ENCODE data around the gene AADAC.
"Not testable (repeated sequence)": the region's sequence is repeated elsewhere in the genome, so short reads cannot be mapped to it uniquely, and the experiment has no call there.

DNA sequence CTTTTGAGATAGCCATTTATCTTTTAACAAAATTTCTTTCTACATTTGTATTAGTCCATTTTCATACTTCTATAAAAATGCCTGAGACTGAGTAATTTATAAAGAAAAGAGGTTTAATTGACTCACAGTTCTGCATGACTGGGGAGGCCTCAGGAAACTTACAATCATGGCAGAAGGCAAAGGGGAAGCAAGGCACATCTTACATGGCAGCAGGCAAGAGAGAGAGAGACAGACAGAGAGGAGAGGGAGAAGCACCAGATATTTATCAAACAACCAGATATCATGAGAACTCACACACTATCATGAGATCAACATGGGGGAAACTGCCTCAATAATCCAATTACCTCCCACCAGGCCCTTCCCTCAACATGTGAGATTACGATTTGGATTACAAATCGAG lies 23.2 kb upstream of the AADAC start:
- TF ChIP-seq, protein P1, sequence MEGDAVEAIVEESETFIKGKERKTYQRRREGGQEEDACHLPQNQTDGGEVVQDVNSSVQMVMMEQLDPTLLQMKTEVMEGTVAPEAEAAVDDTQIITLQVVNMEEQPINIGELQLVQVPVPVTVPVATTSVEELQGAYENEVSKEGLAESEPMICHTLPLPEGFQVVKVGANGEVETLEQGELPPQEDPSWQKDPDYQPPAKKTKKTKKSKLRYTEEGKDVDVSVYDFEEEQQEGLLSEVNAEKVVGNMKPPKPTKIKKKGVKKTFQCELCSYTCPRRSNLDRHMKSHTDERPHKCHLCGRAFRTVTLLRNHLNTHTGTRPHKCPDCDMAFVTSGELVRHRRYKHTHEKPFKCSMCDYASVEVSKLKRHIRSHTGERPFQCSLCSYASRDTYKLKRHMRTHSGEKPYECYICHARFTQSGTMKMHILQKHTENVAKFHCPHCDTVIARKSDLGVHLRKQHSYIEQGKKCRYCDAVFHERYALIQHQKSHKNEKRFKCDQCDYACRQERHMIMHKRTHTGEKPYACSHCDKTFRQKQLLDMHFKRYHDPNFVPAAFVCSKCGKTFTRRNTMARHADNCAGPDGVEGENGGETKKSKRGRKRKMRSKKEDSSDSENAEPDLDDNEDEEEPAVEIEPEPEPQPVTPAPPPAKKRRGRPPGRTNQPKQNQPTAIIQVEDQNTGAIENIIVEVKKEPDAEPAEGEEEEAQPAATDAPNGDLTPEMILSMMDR (IDR thresholded peaks at IDR 0.05), result not testable (repeated sequence)
- not testable (repeated sequence) for TF ChIP-seq POLR2A (IDR thresholded peaks at IDR 0.05)

Measured in lower leg skin (tissue), 3 donors.